Rectal smooth muscle tissue (tissue), 1 donor: Measurements from ENCODE around the gene CAMK2B.

ENCODE experiments used
- H3K27ac ChIP-seq: one replicate; pipeline ENCODE4 v1.7.0; 2013; ENCODE audit warnings: low read depth, low read length, inconsistent platforms
- H3K27me3 ChIP-seq: one replicate; pipeline ENCODE4 v1.7.0; 2013; ENCODE audit warnings: low read length; ENCODE audit not compliant: control insufficient read depth, insufficient read depth
- H3K36me3 ChIP-seq: one replicate; pipeline ENCODE4 v1.7.0; 2013; ENCODE audit warnings: low read length; ENCODE audit not compliant: control insufficient read depth, insufficient read depth
- H3K4me1 ChIP-seq: one replicate; pipeline ENCODE4 v1.7.0; 2013; ENCODE audit warnings: low read length; ENCODE audit not compliant: control insufficient read depth, insufficient read depth
- H3K4me3 ChIP-seq: one replicate; pipeline ENCODE4 v1.7.0; 2013; ENCODE audit warnings: low read length
- H3K9ac ChIP-seq: one replicate; pipeline ENCODE4 v1.7.0; 2013; ENCODE audit warnings: low read length

Gene CAMK2B

DNA sequence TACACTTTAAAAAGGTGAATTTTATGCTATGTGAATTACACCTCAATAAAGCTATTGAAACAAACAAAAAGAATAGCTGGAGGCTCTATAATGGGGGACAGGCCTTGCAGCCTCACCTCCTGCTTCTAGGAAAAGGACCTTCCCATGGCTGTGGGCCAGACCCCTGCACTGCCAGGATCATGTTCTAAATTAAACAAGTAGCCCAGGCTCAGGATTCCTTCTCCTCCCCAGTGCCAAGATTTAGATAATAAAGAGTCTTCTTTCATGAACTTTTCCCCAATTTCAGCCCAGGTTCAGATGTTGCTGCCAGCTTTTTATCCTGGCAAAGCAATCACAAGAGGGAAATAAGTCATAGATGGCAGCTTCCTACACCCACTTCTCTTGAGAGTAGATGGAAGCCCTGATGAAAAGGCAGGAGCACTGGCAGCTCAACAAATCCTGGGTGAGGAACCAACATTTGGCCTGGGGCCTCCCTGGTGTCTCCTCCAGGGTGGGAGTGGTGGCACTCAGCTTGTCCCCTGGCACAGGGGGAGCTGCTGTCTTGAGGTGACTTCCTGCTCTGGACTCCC, 22.2 kb upstream of the CAMK2B start:
- no peak overlapping the region for H3K9ac ChIP-seq
- no peaks in the 10 kb centered on the region for H3K27me3 ChIP-seq
- no peaks in the 10 kb centered on the region for H3K36me3 ChIP-seq
- no peaks in the 10 kb centered on the region for H3K4me1 ChIP-seq
- H3K27ac ChIP-seq = no peak overlapping the region
- no peak overlapping the region for H3K4me3 ChIP-seq

DNA sequence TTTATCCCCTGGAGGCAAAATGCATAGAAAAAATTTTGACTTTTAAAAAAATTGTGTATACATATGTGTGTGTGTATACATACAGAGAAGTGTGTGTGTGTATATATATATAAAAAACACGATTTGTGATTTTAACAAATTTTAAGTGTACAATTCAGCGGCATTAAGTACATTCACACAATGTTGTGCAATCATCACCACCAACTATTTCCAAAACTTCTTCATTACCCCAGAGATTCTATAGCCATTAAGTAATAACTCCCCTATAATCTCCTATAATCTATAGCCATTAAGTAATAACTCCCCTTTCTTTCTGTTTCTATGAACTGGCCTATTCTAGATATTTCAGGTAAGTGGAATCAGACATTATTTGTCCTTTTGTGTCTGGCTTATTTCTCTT, 20.7 kb upstream of the CAMK2B start:
- H3K4me1 ChIP-seq = no peaks in the 10 kb centered on the region
- no peaks in the 10 kb centered on the region for H3K36me3 ChIP-seq
- H3K27me3 ChIP-seq = no peaks in the 10 kb centered on the region
- no peak overlapping the region for H3K4me3 ChIP-seq
- H3K9ac ChIP-seq = no peak overlapping the region
- H3K27ac ChIP-seq = no peak overlapping the region

DNA sequence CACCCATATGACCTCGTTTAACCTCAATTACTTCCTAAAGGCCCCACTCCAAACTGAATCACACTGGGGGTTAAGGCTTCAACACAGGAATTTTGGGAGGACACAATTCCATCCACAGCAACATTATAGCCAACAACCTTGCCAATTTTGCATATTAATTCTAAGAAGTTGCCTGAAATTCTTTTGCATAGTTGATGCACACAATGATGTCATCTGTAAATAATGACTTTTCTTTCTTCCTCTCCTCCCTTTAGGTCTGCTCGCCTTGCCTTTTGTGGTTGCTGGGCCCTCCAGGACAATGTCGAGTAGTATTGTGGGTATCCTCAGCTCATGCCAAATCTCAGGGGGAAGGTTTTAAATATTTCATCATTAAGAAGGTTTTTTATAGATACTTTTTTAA, 16.0 kb upstream of the CAMK2B start:
- H3K36me3 ChIP-seq = no peaks in the 10 kb centered on the region
- no peaks in the 10 kb centered on the region for H3K27me3 ChIP-seq
- H3K27ac ChIP-seq = no peak overlapping the region
- no peak overlapping the region for H3K9ac ChIP-seq
- no peaks in the 10 kb centered on the region for H3K4me1 ChIP-seq
- no peak overlapping the region for H3K4me3 ChIP-seq

DNA sequence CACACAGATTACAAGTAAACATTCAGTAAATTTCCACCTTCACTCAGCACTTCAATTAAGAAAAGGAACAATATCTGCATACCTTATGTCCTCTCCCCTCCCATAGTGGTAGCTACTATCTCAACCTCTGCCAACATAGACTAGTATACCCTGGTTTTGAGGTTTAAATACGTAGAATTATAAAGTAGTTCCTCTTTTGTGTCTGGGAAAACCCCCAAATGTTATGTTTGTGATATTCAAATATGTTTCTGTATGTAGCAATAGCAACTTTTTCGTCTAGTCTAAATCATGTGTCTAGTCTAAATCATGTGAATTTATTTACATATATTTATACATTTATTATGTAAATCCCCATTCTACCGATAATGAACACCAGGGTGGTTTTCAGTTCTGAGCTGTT, 13.2 kb upstream of the CAMK2B start:
- no peak overlapping the region for H3K4me3 ChIP-seq
- H3K27ac ChIP-seq = no peak overlapping the region
- H3K9ac ChIP-seq = no peak overlapping the region
- H3K36me3 ChIP-seq = no peaks in the 10 kb centered on the region
- H3K27me3 ChIP-seq = no peaks in the 10 kb centered on the region
- no peaks in the 10 kb centered on the region for H3K4me1 ChIP-seq

DNA sequence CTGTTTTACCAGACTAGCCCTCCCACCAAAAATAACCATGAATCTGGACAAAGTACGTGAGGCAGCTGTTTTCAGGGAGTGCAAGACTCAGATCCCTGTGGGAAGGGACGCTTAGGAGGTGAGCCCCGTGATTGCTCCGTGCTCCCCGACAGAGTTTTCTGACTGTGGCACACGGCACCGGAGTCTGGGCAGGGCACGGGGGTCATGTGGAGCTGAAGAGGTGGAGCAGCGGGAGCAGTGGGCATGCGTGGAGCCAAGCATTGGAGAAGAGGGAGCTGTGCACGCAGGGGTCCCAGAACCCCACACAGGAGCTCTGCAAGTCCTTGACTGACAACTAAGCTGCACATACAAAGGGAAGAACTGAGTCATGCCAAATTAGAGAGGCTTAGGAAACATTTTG, 11.1 kb upstream of the CAMK2B start:
- Histone ChIP-seq H3K9ac (no peak overlapping the region), H3K4me3 (no peak overlapping the region), H3K27me3 (no peaks in the 10 kb centered on the region), H3K36me3 (no peaks in the 10 kb centered on the region), H3K4me1 (no peaks in the 10 kb centered on the region), H3K27ac (no peak overlapping the region)

DNA sequence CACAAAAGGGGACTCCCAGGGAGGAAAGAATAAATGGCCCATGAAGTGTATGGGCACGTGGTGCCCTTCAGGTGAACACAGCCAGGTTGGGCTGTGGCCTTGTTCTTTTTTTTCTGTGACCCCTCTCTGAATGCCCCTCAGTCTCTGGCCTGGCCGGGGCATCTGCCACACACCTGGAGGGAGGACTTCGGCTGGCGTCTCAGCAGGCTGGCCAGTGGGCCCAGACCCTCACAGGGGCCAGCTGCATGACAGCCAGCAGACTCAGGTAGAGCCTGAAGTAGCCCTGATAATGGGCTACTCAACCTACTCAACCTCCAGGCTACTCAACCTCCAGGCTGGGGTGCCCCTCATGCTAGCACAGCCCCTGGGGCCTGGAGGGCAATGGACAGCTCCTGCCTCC, 9.8 kb upstream of the CAMK2B start:
- Histone ChIP-seq H3K9ac (no peak overlapping the region), H3K4me1 (no peaks in the 10 kb centered on the region), H3K4me3 (no peak overlapping the region), H3K36me3 (no peaks in the 10 kb centered on the region), H3K27me3 (no peaks in the 10 kb centered on the region), H3K27ac (no peak overlapping the region)

- H3K4me1 ChIP-seq = no peaks in the 10 kb centered on the region
- no peak overlapping the region for H3K27ac ChIP-seq
- H3K27me3 ChIP-seq = no peaks in the 10 kb centered on the region
- H3K36me3 ChIP-seq = no peaks in the 10 kb centered on the region
- no peak overlapping the region for H3K4me3 ChIP-seq
- no peak overlapping the region for H3K9ac ChIP-seq
These were observed 9.3 kb upstream of the CAMK2B start for GRCh38 chr7:44334734-44335097.

DNA sequence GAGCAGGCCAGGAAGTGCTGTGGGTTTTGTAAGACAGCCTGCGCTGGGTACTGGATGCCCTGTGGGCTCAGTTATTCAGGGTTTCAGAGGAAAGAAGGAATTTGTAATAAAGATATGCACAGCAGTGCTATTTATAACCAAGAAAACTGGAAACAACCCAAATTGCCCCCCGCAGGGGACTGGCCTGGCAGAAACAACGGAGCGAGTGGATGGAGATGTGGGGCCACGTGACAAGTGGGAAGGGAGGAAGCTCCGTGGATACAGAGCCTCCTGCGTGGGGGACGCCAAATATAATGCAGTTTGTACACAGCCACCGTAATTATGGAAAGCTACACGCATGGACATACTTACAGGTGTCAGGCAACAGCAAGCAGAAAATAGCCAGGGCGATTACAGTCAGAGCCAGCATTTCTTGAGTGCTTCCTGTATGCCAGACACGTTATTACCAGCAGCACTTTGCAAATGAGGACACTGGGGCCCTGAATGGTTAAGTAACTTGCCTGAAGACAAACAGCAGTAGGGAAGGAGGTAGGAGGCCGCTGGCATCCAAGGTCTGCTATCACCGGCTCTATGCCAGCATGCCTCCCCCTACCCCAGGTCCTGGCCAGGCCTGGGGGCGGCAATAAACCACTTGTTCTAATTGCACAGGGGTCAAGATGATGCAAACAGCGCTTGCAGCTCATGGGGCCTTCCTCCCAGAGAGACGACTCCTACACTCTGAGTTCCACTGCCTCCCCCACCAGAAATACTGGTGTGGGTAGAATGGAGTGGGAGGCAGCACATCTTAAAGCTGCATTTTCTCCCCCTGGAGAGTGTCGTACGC, 8.7 kb upstream of the CAMK2B start:
- no peak overlapping the region for H3K9ac ChIP-seq
- no peaks in the 10 kb centered on the region for H3K4me1 ChIP-seq
- no peaks in the 10 kb centered on the region for H3K36me3 ChIP-seq
- no peaks in the 10 kb centered on the region for H3K27me3 ChIP-seq
- no peak overlapping the region for H3K27ac ChIP-seq
- H3K4me3 ChIP-seq = no peak overlapping the region

GRCh38 chr7:44331682-44332081, 6.3 kb upstream of the CAMK2B start:
- Histone ChIP-seq H3K36me3 (no peaks in the 10 kb centered on the region), H3K9ac (no peak overlapping the region), H3K27ac (no peak overlapping the region), H3K4me1 (no peaks in the 10 kb centered on the region), H3K4me3 (no peak overlapping the region), H3K27me3 (peaks cover 3% of the 10 kb centered on the region)

GRCh38 chr7:44330331-44330730, 4.9 kb upstream of the CAMK2B start:
- no peaks in the 10 kb centered on the region for H3K4me1 ChIP-seq
- H3K27ac ChIP-seq = no peak overlapping the region
- H3K4me3 ChIP-seq = no peak overlapping the region
- H3K36me3 ChIP-seq = no peaks in the 10 kb centered on the region
- peaks cover 10% of the 10 kb centered on the region for H3K27me3 ChIP-seq
- no peak overlapping the region for H3K9ac ChIP-seq

- Histone ChIP-seq H3K9ac (no peak overlapping the region), H3K4me1 (no peaks in the 10 kb centered on the region), H3K27ac (no peak overlapping the region), H3K4me3 (no peak overlapping the region), H3K36me3 (no peaks in the 10 kb centered on the region), H3K27me3 (peaks cover 10% of the 10 kb centered on the region)
These were observed 4.5 kb upstream of the CAMK2B start for GRCh38 chr7:44329888-44330287.

DNA sequence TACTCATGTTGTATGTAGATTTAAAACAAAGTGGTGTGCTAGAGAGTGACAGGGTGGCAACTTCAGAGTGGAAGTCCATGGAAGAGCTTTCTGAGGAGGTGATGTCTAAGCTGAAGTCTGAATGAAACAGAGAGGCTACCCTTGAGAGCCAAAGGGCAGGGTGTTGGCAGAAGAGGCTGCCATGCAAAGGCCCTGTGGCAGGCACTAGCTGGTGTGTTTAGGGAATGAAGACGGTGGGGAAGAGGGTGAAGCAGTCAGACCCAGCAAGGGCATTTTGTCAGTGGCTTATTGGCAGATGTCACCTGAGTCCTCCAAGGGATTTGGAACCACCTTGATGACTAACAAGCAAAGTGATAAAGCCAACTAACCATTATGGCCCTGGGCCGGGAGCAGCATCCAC, 3.7 kb upstream of the CAMK2B start:
- no peaks in the 10 kb centered on the region for H3K4me1 ChIP-seq
- H3K27ac ChIP-seq = no peak overlapping the region
- H3K27me3 ChIP-seq = peaks cover 12% of the 10 kb centered on the region
- H3K9ac ChIP-seq = no peak overlapping the region
- H3K36me3 ChIP-seq = no peaks in the 10 kb centered on the region
- no peak overlapping the region for H3K4me3 ChIP-seq

GRCh38 chr7:44327981-44328380, 2.6 kb upstream of the CAMK2B start:
- H3K27ac ChIP-seq = no peak overlapping the region
- H3K27me3 ChIP-seq = peaks cover 14% of the 10 kb centered on the region

More at GRCh38 chr7:44327981-44328380, 2.6 kb upstream of the CAMK2B start:
- H3K4me3 ChIP-seq = no peak overlapping the region
- no peaks in the 10 kb centered on the region for H3K4me1 ChIP-seq
- no peak overlapping the region for H3K9ac ChIP-seq
- no peaks in the 10 kb centered on the region for H3K36me3 ChIP-seq
